Mucosa of rectum (tissue), 2 donors: Measurements from ENCODE around the gene ZNF274.
"Not testable (repeated sequence)": the region's sequence is repeated elsewhere in the genome, so short reads cannot be mapped to it uniquely, and the experiment has no call there.

Experiments used
- H3K27ac ChIP-seq, 2 donors: one replicate each; pipeline ENCODE4 v1.7.0; 2013; ENCODE audit warnings: inconsistent platforms in 2 of 2, low read depth in 2 of 2, low read length in 2 of 2
- H3K27me3 ChIP-seq, 2 donors: one replicate each; pipeline ENCODE4 v1.7.0; 2013; ENCODE audit warnings: low read length in 2 of 2; ENCODE audit not compliant: control insufficient read depth in 2 of 2, insufficient read depth in 2 of 2
- H3K36me3 ChIP-seq, 2 donors: one replicate each; pipeline ENCODE4 v1.7.0; 2013; ENCODE audit warnings: low read length in 2 of 2; ENCODE audit not compliant: control insufficient read depth in 2 of 2, insufficient read depth in 2 of 2
- H3K4me1 ChIP-seq, 2 donors: one replicate each; pipeline ENCODE4 v1.7.0; 2013; ENCODE audit warnings: low read length in 2 of 2, mild to moderate bottlenecking in 1 of 2; ENCODE audit not compliant: control insufficient read depth in 2 of 2, insufficient read depth in 2 of 2
- H3K4me3 ChIP-seq, 2 donors: one replicate each; pipeline ENCODE4 v1.7.0; 2013; ENCODE audit warnings: low read length in 2 of 2
- H3K9ac ChIP-seq, 2 donors: one replicate each; pipeline ENCODE4 v1.7.0; 2013; ENCODE audit warnings: low read length in 2 of 2, low read depth in 1 of 2, mild to moderate bottlenecking in 1 of 2
- H3K9me3 ChIP-seq, 2 donors: one replicate each; pipeline ENCODE4 v1.7.0; 2013; ENCODE audit warnings: low read length in 2 of 2; ENCODE audit not compliant: control insufficient read depth in 2 of 2
- donor health status: healthy.
- donor health status: Normal muscosa, but diverticular disease.

Gene ZNF274

GRCh38 chr19:58237324-58237723, 54.5 kb downstream of the ZNF274 start:
- Histone ChIP-seq H3K9me3 (peaks cover 35 to 46% of the 10 kb centered on the region in 2 donors), H3K27ac (no peak overlapping the region), H3K4me3 (peak overlapping the region in 1 of 2 donors; percentile 4), H3K27me3 (no peaks in the 10 kb centered on the region), H3K9ac (no peak overlapping the region), H3K36me3 (peaks cover 40 to 65% of the 10 kb centered on the region in 2 donors), H3K4me1 (no peaks in the 10 kb centered on the region)

GRCh38 chr19:58243351-58243750, 60.5 kb downstream of the ZNF274 start:
- no peaks in the 10 kb centered on the region for H3K27me3 ChIP-seq
- H3K4me1 ChIP-seq: no peaks in the 10 kb centered on the region
- peaks cover 55 to 59% of the 10 kb centered on the region in 2 donors for H3K9me3 ChIP-seq
- no peak overlapping the region for H3K4me3 ChIP-seq
- no peak overlapping the region for H3K27ac ChIP-seq
- peaks cover 55 to 69% of the 10 kb centered on the region in 2 donors for H3K36me3 ChIP-seq
- H3K9ac ChIP-seq: no peak overlapping the region

GRCh38 chr19:58248886-58249285, 66.0 kb downstream of the ZNF274 start:
- H3K9ac ChIP-seq: no peak overlapping the region
- H3K27ac ChIP-seq: no peak overlapping the region
- peak overlapping the region; percentile 22 to 38 for H3K4me3 ChIP-seq
- no peaks in the 10 kb centered on the region for H3K4me1 ChIP-seq
- H3K27me3 ChIP-seq: no peaks in the 10 kb centered on the region
- H3K36me3 ChIP-seq: peaks cover 61 to 86% of the 10 kb centered on the region in 2 donors
- H3K9me3 ChIP-seq: peaks cover 58 to 60% of the 10 kb centered on the region in 2 donors

- no peak overlapping the region for H3K9ac ChIP-seq
- peaks cover 52 to 79% of the 10 kb centered on the region in 2 donors for H3K36me3 ChIP-seq
- peaks cover 51 to 60% of the 10 kb centered on the region in 2 donors for H3K9me3 ChIP-seq
- H3K4me1 ChIP-seq: no peaks in the 10 kb centered on the region
- no peak overlapping the region for H3K27ac ChIP-seq
- H3K27me3 ChIP-seq: no peaks in the 10 kb centered on the region
- H3K4me3 ChIP-seq: no peak overlapping the region
Measured at GRCh38 chr19:58252102-58252685, 69.3 kb downstream of the ZNF274 start.

- Histone ChIP-seq H3K9me3 (peaks cover 73 to 80% of the 10 kb centered on the region in 2 donors), H3K36me3 (peaks cover 55 to 73% of the 10 kb centered on the region in 2 donors), H3K4me3 (peak overlapping the region; percentile 32 to 38)
- not testable (repeated sequence) for H3K27me3 ChIP-seq, H3K9ac ChIP-seq, H3K4me1 ChIP-seq, H3K27ac ChIP-seq
Measured at GRCh38 chr19:58258259-58258658, 75.4 kb downstream of the ZNF274 start.

- no peak overlapping the region for H3K9ac ChIP-seq
- H3K4me3 ChIP-seq: peak overlapping the region; percentile 33 to 46
- peaks cover 68 to 73% of the 10 kb centered on the region in 2 donors for H3K9me3 ChIP-seq
- H3K4me1 ChIP-seq: no peaks in the 10 kb centered on the region
- H3K36me3 ChIP-seq: peaks cover 38 to 59% of the 10 kb centered on the region in 2 donors
- no peak overlapping the region for H3K27ac ChIP-seq
- no peaks in the 10 kb centered on the region for H3K27me3 ChIP-seq
Measured at GRCh38 chr19:58261600-58261967, 78.7 kb downstream of the ZNF274 start.

GRCh38 chr19:58261968-58262921, 79.4 kb downstream of the ZNF274 start:
- peaks cover 71 to 76% of the 10 kb centered on the region in 2 donors for H3K9me3 ChIP-seq
- peaks cover 38 to 58% of the 10 kb centered on the region in 2 donors for H3K36me3 ChIP-seq
- H3K9ac ChIP-seq: no peak overlapping the region
- H3K4me1 ChIP-seq: no peaks in the 10 kb centered on the region
- H3K4me3 ChIP-seq: peak overlapping the region; percentile 19 to 46
- H3K27me3 ChIP-seq: no peaks in the 10 kb centered on the region
- no peak overlapping the region for H3K27ac ChIP-seq

- no peaks in the 10 kb centered on the region for H3K4me1 ChIP-seq
- H3K4me3 ChIP-seq: peak overlapping the region; percentile 9 to 46
Measured at GRCh38 chr19:58262922-58263296, 80.0 kb downstream of the ZNF274 start.

More at GRCh38 chr19:58262922-58263296, 80.0 kb downstream of the ZNF274 start:
- H3K27ac ChIP-seq: no peak overlapping the region
- no peaks in the 10 kb centered on the region for H3K27me3 ChIP-seq
- H3K36me3 ChIP-seq: peaks cover 34 to 52% of the 10 kb centered on the region in 2 donors
- H3K9me3 ChIP-seq: peaks cover 66 to 69% of the 10 kb centered on the region in 2 donors
- H3K9ac ChIP-seq: no peak overlapping the region
